ENCODE measurements around the gene TCN1.
"Not testable (repeated sequence)": the region's sequence is repeated elsewhere in the genome, so short reads cannot be mapped to it uniquely, and the experiment has no call there.

TCN1 gene

GRCh38 chr11:59866397-59866796 is at the start of gene TCN1:
Gene TCN1 (minus strand): TSS chr11:59866487. CDS start chr11:59866470, 17 bp downstream.
- H3K4me3 ChIP-seq (ENCODE audit: low read length) = no peak within 1 kb of the TSS
- TF ChIP-seq ZNF274 (IDR thresholded peaks at IDR 0.05; ENCODE audit: low read depth, low read length) = no peak

- H3K4me3 ChIP-seq (ENCODE audit: low read length) = not testable (repeated sequence)
Measured at GRCh38 chr11:59903569-59903968, 37.3 kb upstream of the TCN1 start.

GRCh38 chr11:59901306-59901705 is 35.0 kb upstream of the TCN1 start:
- TF ChIP-seq ZNF274 (IDR thresholded peaks at IDR 0.05; ENCODE audit: low read depth, low read length) = no peak

GRCh38 chr11:59900366-59901126 is 34.3 kb upstream of the TCN1 start:
- H3K4me3 ChIP-seq (ENCODE audit: low read length) = no peak overlapping the region
- TF ChIP-seq ZNF274 (IDR thresholded peaks at IDR 0.05; ENCODE audit: low read depth, low read length) = no peak

More at GRCh38 chr11:59901306-59901705, 35.0 kb upstream of the TCN1 start:
- no peak overlapping the region for H3K4me3 ChIP-seq (ENCODE audit: low read length)

- no peak for TF ChIP-seq ZNF274 (IDR thresholded peaks at IDR 0.05; ENCODE audit: low read depth, low read length)
- H3K4me3 ChIP-seq (ENCODE audit: low read length) = no peak overlapping the region
Measured at GRCh38 chr11:59899532-59899931, 33.2 kb upstream of the TCN1 start.

- no peak overlapping the region for H3K4me3 ChIP-seq (ENCODE audit: low read length)
- no peak for TF ChIP-seq ZNF274 (IDR thresholded peaks at IDR 0.05; ENCODE audit: low read depth, low read length)
Measured at GRCh38 chr11:59898650-59899049, 32.4 kb upstream of the TCN1 start.

GRCh38 chr11:59898046-59898445 is 31.8 kb upstream of the TCN1 start:
- H3K4me3 ChIP-seq (ENCODE audit: low read length) = no peak overlapping the region
- no peak for TF ChIP-seq ZNF274 (IDR thresholded peaks at IDR 0.05; ENCODE audit: low read depth, low read length)

- TF ChIP-seq ZNF274 (IDR thresholded peaks at IDR 0.05; ENCODE audit: low read depth, low read length) = no peak
- no peak overlapping the region for H3K4me3 ChIP-seq (ENCODE audit: low read length)
Measured at GRCh38 chr11:59894616-59895015, 28.3 kb upstream of the TCN1 start.

GRCh38 chr11:59891781-59892181 is 25.5 kb upstream of the TCN1 start:
- TF ChIP-seq ZNF274 (IDR thresholded peaks at IDR 0.05; ENCODE audit: low read depth, low read length) = no peak

GRCh38 chr11:59887156-59887555 is 20.9 kb upstream of the TCN1 start:
- H3K4me3 ChIP-seq (ENCODE audit: low read length) = not testable (repeated sequence)

More at GRCh38 chr11:59891781-59892181, 25.5 kb upstream of the TCN1 start:
- H3K4me3 ChIP-seq (ENCODE audit: low read length) = no peak overlapping the region

GRCh38 chr11:59883597-59883996 is 17.3 kb upstream of the TCN1 start:
- TF ChIP-seq ZNF274 (IDR thresholded peaks at IDR 0.05; ENCODE audit: low read depth, low read length) = no peak

GRCh38 chr11:59879567-59879966 is 13.3 kb upstream of the TCN1 start:
- no peak for TF ChIP-seq ZNF274 (IDR thresholded peaks at IDR 0.05; ENCODE audit: low read depth, low read length)
- no peak overlapping the region for H3K4me3 ChIP-seq (ENCODE audit: low read length)

More at GRCh38 chr11:59883597-59883996, 17.3 kb upstream of the TCN1 start:
- no peak overlapping the region for H3K4me3 ChIP-seq (ENCODE audit: low read length)

GRCh38 chr11:59878575-59878974 is 12.3 kb upstream of the TCN1 start, which contains the start of gene OOSP3:
Gene OOSP3 (plus strand): TSS chr11:59878782. CDS start chr11:59878809, 27 bp downstream.
- H3K4me3 ChIP-seq (ENCODE audit: low read length) = no peak within 1 kb of the TSS
- no peak for TF ChIP-seq ZNF274 (IDR thresholded peaks at IDR 0.05; ENCODE audit: low read depth, low read length)

- TF ChIP-seq ZNF274 (IDR thresholded peaks at IDR 0.05; ENCODE audit: low read depth, low read length) = no peak
- H3K4me3 ChIP-seq (ENCODE audit: low read length) = no peak overlapping the region
Measured at GRCh38 chr11:59877784-59878183, 11.5 kb upstream of the TCN1 start.

- no peak overlapping the region for H3K4me3 ChIP-seq (ENCODE audit: low read length)
- no peak for TF ChIP-seq ZNF274 (IDR thresholded peaks at IDR 0.05; ENCODE audit: low read depth, low read length)
Measured at GRCh38 chr11:59877325-59877724, 11.0 kb upstream of the TCN1 start.
